Activated naive CD4-positive, alpha-beta T cell treated with anti-CD3 and anti-CD28 coated beads, Interleukin-2, amount 10 ng/mL, durations not matched to agents 5 hours and 36 hours (primary cell): ENCODE results near the gene RGN. TPM values are rescaled to one million over a fixed set of nuclear protein-coding genes. Genes with fewer than 3 reads are reported as not detected.

Source experiments
- total RNA-seq, 2 experiments: library from RNA; stranded (reverse); gene quantifications; one replicate each; pipeline ENCODE4 v1.2.3, GENCODE V29; 2021

RGN gene
- total RNA-seq = not detected

DNA sequence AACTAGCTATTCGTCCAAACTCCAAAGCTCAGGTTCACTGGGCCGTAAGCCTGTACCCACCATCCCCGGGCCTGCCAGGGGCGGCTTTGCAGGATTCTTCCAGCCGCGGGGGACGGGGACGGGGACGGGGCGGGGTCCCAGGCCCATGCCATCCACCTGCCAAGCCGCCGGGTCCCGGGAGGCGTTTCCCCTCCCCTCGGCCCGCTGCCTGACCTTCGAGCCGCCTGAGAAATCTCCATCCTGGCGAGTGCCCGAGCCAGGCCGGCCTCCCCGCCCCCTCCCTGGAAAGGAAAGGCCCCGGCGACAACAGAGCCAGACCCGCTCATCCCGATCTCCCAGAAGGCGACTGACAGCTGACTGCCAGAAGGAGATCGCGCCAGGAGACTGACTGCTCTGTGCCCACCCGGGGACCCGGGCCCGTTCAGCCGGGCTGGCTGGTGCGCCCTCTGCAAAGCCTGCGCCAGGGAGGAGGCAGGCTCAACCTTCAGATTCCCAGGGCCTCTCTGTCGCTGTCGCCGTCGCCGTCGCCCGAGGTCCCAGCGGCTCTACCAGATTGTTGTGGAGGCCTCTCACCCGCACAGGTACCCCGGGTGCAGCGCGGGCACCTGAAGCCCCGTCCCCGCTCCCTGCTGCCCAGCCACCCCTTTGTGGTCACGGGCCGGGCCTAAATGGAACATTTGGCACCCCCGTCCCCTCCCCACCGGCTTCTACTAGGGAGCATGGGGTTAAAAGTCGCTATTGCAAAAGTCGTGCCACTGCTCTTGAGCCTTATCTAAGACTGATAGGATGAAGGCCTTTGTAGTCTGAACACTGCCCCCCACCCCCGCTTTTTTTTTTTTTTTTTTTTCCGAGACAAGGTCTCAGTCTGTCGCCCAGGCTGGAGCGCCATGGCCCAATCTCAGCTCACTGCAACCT lies at the start of gene RGN:
RGN (plus strand) TSS at position 315 of the 915 bp plus-strand sequence. CDS start 2,702 bp downstream, outside the sequence.

Other genes starting within 250 kb of the RGN start
- gene RP2, start 241.4 kb upstream of the RGN start, total RNA-seq = 10 to 100 TPM; 10.6 to 10.7 TPM
- gene JADE3, start 166.0 kb upstream of the RGN start, total RNA-seq = under 1 TPM; 0.58 to 0.71 TPM
- 10 to 100 TPM; 94.9 to 98.3 TPM for gene NDUFB11, start 66.3 kb downstream of the RGN start, total RNA-seq
- gene RBM10, start 66.8 kb downstream of the RGN start, total RNA-seq = 10 to 100 TPM; 52.3 to 55.5 TPM
- gene UBA1, start 115.4 kb downstream of the RGN start, total RNA-seq = 100 to 1,000 TPM; 165 TPM
- gene CDK16, start 140.2 kb downstream of the RGN start, total RNA-seq = 10 to 100 TPM; 54.7 to 56.0 TPM
- gene USP11, start 154.6 kb downstream of the RGN start, total RNA-seq = 10 to 100 TPM; 30.5 to 31.8 TPM